ENCODE results near the gene TMEM178B.

The TMEM178B gene

GRCh38 chr7:141463986-141464385 lies 390.1 kb downstream of the TMEM178B start:
- no peak overlapping the region for H3K4me3 ChIP-seq (replicated peaks; ENCODE audit: insufficient read depth, low read length)
- H3K27ac ChIP-seq (replicated peaks): no peak overlapping the region
- no peak for TF ChIP-seq REST (IDR thresholded peaks at IDR 0.05; ENCODE audit: insufficient replicate concordance, low read depth)
- DNase-seq (ENCODE audit: low read depth in 1 of 2, low spot score in 1 of 2): no peak
- H3K27me3 ChIP-seq (ENCODE audit: insufficient read depth, poor library complexity, severe bottlenecking): no peaks in the 10 kb centered on the region

GRCh38 chr7:141464551-141464950 lies 390.7 kb downstream of the TMEM178B start:
- DNase-seq (ENCODE audit: low read depth in 1 of 2, low spot score in 1 of 2): no peak
- H3K27me3 ChIP-seq (ENCODE audit: insufficient read depth, poor library complexity, severe bottlenecking): no peaks in the 10 kb centered on the region
- TF ChIP-seq SPI1 (IDR thresholded peaks at IDR 0.05; ENCODE audit: borderline replicate concordance, low read depth) (no peak), CTCF (IDR thresholded peaks at IDR 0.05; ENCODE audit: insufficient read depth, low read length) (no peak), GABPA (IDR thresholded peaks at IDR 0.05; ENCODE audit: low read depth) (no peak), POLR2AphosphoS5 (IDR thresholded peaks at IDR 0.05; ENCODE audit: low read depth) (no peak), REST (IDR thresholded peaks at IDR 0.05; ENCODE audit: insufficient replicate concordance, low read depth) (no peak)

GRCh38 chr7:141466151-141466904 lies 392.5 kb downstream of the TMEM178B start:
- H3K27me3 ChIP-seq (ENCODE audit: insufficient read depth, poor library complexity, severe bottlenecking): no peaks in the 10 kb centered on the region
- no peak for DNase-seq (ENCODE audit: low read depth in 1 of 2, low spot score in 1 of 2)
- no peak overlapping the region for H3K4me3 ChIP-seq (replicated peaks; ENCODE audit: insufficient read depth, low read length)
- no peak overlapping the region for H3K27ac ChIP-seq (replicated peaks)
- TF ChIP-seq SPI1 (IDR thresholded peaks at IDR 0.05; ENCODE audit: borderline replicate concordance, low read depth) (no peak), CTCF (IDR thresholded peaks at IDR 0.05; ENCODE audit: insufficient read depth, low read length) (no peak), POLR2AphosphoS5 (IDR thresholded peaks at IDR 0.05; ENCODE audit: low read depth) (no peak), GABPA (IDR thresholded peaks at IDR 0.05; ENCODE audit: low read depth) (no peak)

More at GRCh38 chr7:141464551-141464950, 390.7 kb downstream of the TMEM178B start:
- no peak overlapping the region for H3K4me3 ChIP-seq (replicated peaks; ENCODE audit: insufficient read depth, low read length)
- no peak overlapping the region for H3K27ac ChIP-seq (replicated peaks)

GRCh38 chr7:141468341-141468740 lies 394.5 kb downstream of the TMEM178B start:
- DNase-seq (ENCODE audit: low read depth in 1 of 2, low spot score in 1 of 2): no peak
- no peak overlapping the region for H3K4me3 ChIP-seq (replicated peaks; ENCODE audit: insufficient read depth, low read length)
- H3K27ac ChIP-seq (replicated peaks): no peak overlapping the region
- TF ChIP-seq REST (IDR thresholded peaks at IDR 0.05; ENCODE audit: insufficient replicate concordance, low read depth) (no peak), SPI1 (IDR thresholded peaks at IDR 0.05; ENCODE audit: borderline replicate concordance, low read depth) (no peak), GABPA (IDR thresholded peaks at IDR 0.05; ENCODE audit: low read depth) (no peak)
- no peaks in the 10 kb centered on the region for H3K27me3 ChIP-seq (ENCODE audit: insufficient read depth, poor library complexity, severe bottlenecking)
